Stimulated activated CD4-positive, alpha-beta T cell treated with anti-CD3 and anti-CD28 coated beads, Interleukin-4, amount 100 ng/mL, for 24 hours (primary cell): ENCODE results near the gene BNIP5.

Source experiments
- DNase-seq: peaks from one replicate; pipeline ENCODE4 v3.0.0-alpha.2; 2020

The BNIP5 gene, protein sequence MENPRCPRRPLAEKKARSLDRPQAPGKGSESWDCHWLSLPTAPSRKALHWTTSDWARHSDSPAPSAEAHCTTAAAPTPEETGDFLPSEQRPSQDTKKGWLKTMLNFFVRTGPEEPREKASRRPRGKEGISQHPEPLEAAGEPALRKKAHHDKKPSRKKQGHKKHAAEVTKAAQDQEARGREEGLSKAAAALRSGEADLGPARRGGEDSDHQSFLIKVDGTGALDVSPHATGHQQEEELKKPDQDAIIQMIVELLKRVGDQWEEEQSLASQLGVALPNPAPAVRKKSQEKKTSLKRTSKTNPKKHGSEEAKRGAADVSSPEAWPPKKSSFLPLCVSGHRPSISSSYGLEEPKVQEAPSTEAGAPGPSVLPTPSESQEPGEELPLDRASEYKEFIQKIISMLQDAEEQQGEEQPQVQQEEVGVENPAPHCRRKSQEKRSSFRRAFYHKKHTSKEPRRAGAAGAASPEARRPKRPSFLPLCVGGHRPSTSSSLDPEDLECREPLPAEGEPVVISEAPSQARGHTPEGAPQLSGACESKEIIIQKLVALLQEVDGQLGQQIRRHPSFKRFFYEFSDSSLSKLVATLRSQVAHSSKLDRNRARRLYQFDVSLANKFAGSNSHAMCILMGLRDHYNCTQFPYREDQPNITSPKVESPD

DNA sequence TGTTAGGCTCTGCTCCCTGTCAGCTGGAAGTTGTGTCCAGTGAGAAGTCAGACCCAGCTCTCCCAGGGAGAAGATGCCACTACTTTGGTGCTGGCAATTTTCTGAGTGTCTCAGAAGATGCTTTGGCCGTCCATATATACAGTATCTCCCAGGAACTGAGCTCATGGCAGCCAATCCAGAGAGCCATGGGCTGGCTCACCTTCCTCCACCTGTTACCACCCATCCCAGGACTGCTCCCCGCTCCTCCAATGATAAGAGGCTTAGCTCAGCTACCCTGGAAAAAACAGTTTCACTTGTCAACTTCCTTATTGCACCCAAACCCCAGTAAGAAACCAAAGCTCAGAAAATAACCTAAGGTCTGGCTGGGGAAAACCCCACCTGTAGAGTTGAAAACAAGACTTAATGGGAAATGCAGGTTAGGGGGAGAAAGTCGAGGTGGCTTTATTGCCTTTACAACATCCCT is at the start of gene BNIP5:
BNIP5 (minus strand) TSS at position 110 of the 463 bp plus-strand sequence. CDS start 6,198 bp downstream, outside the sequence.
- no peak for DNase-seq

DNA sequence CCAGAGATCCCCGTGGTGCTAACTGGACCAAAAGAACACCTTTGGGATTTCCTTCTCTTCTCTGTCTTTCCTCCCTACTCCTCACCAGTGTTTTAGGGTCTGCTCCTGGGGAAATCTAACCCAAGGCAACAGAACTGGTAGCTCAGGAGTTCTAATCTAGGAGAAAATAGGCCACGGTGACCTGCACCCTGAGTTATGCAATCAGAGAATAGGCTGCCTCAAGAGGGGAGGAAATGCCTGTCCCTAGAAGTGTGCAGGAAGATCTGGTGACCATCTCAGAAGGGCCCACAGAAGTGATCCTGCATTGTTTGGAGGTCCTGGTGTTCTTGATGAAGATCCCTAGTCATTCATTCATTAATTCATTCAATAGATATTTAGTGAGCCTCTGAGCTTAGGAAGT is 47.4 kb upstream of the BNIP5 start:
- no peak for DNase-seq

DNA sequence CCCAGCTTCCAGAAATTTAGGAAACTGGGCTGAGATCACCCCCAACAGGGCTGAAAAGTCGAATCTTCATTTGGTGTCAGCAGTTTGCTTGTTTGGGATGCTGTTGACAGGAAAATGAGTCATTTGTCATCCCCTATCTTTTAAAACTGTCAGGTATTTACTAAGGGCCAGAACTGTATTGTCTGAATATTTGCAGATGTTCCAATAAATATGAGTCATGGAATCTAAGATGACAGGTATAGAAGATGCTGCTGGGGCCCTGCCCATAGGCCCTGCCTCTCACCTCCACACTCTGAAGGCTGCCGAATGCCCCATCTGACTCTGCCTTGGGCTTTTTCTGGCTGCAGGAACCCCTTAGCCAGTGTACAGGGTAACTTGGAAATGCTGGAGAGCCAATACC is 46.9 kb upstream of the BNIP5 start:
- no peak for DNase-seq

DNA sequence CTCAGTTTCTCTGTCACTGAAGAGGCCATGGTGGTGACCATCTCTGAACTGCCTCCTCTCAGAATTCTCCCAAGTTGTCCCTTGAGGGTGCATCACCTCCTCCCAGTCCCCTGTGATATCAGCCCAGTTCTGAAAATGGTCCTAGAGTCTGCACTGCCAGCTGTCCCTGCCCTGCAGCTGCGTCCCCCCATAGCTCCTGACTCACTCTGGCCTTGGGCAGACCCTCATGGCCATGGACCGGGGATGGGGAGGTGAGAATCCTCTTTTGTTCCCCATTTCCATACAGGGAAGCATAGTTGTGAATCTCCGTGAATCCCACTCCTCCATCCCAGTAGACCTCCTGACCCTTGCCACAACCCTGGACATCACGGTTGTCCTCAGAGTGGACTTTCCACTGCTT is 46.3 kb upstream of the BNIP5 start:
- no peak for DNase-seq

DNA sequence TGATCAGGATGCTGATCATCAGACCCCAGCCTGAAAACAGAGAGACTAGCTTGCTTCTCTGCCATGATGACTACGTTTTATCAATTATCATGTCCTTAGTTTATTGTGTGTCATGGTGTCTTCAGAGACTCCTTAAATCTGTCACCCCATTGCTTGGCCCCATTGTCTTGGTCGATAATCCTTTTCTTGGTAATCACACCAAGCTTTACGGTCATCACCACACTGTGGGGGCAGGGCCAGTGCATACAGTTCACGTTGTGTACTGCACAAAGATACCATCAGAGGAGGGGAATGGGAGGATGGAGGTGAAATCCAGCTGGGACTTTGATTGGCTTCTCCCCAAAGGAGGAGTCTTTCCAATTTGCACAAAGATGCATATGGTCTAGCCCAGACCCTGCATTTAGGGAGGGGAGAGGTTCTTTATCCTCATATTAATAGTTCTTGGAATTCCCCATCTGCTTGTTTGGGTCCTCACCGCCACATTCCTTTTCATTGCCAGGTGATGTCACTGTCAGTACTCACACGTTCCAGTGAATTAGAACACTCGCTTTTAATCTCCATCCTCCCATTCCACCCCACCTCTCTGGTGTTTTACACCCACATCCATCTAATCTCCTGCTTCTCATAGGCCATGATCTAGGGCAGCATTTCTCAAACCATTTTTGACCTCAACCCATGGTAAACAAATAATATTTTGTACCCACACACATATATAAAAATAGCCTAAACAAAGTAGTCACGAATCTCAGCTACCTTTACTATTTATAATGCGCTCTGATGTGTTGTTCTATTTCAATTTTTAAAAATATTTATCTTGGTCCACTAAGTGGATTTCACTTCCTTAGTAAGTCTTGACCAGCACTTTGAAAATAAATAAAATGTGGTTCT is 45.1 kb upstream of the BNIP5 start:
- no peak for DNase-seq

DNA sequence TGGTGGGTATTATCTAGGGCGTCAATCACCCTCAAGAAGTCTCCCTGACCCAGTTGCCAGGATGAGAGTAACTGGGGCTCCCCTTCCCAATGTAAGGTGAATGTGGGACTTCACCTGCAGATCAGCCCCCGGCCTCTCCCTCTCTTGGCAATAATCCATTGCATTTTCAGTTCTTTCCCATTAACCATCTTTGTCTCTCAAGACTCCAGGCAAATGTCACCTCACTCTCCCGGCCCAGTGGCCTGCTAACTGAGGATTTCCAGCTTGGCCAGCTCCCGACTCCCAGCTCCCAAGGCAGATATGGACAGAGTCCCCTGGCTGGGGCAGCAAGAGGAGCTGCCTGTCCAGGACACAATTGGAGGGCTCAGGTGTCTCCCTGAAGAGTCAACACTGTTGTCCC is 43.5 kb upstream of the BNIP5 start:
- DNase-seq: no peak

DNA sequence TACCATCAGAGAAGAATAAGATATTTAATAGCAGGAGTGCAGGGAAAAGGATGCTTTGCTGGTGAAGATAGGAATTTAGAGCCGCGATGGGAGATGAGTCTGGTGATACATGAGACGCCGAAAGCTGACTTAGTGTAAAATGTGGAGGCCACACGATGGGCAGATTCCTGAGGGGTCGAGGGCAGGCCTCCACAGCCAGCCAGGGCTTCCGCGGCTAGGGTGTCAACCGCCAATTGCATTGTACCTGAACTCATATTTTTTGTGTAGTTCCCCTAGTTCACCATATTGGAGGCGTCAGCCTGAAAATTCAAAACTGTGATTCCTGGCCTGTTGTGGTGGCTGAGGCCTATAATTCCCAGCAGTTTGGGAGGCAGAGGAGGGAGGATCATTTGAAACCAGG is 42.2 kb upstream of the BNIP5 start:
- no peak for DNase-seq

DNA sequence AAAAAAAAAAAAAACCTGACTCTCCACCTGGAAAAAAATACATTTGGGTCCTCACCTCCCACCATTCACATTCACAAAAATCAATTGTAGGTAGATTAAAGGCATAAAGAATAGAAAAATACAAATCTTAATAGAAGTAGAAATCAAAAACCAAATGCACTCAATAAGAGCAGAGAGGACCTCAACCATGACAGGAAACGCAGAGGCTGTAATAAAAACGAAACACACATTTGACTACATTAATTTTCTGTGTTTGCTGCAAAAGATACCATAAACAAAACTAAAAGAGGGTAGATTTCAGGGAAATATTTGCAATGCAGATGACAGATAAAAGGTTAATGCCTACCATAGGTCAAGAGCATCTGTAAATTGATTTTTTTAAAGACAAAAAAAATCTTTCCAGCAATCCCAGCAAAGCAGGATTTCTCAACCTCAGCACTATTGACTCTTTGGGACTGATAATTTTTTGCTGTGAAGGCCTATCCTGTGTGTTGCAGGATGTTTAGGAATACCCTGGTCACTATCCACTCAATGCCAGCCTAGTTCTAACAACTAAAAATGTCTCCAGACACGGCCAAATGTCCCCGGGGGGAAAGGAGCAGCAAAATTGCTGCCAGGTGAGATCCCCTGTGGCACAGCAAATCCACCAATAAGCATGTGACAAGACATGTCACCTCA is 41.7 kb upstream of the BNIP5 start:
- DNase-seq: no peak

DNA sequence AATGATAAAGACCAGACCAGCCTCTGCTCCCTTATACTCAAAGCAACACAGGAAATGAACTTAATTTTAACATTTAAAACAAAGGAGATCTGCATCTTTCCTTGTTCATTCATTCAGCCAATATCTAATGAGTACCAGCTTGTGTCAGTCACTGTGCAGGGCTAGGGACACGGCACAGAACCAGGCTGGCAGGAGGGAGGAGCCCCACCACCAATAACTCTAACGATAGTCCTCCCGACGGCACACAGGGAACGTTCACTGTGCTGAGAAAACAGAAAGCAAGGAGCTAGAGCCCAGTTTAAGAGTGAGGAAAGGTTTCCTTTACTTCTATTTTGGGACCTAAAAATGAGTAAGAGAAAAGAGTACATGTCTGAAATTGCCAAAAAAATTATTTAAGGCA is 40.9 kb upstream of the BNIP5 start:
- no peak for DNase-seq

DNA sequence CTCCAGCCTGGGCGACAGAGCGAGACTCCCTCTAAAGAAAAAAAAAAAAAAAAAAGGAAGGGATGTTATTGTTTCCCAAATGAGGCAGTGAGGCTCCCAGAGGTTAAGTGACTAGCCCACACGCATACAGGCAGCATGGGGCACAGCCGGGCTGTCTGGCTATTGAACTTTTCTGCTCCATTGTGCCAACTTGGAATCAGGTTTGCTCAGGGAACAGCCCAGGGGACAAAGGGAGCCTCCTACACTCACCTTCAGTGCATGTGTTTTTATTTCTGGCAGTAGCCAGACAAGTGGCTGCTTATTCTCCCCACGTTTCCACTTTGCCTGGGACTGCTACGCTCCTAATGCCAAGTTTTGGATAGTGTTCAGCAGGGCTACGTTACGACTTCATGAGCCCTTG is 40.1 kb upstream of the BNIP5 start:
- DNase-seq: no peak

DNA sequence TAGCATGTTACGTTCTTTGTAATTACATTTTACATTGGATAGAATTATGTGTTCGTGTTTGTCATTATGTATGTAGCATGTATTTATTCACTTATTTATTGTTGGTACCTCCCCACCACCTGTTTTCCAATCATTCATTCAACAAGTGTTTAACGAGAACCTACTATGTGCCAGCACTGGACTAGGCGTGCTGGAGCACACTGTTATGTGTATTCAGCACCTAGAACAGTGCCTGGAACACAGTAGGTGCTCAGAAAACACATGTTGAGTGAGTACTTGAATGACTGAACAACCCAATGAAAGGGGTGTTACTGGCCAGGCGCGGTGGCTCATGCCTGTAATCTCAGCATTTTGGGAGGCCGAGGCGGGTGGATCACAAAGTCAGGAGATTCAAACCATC is 39.5 kb upstream of the BNIP5 start:
- DNase-seq: no peak

DNA sequence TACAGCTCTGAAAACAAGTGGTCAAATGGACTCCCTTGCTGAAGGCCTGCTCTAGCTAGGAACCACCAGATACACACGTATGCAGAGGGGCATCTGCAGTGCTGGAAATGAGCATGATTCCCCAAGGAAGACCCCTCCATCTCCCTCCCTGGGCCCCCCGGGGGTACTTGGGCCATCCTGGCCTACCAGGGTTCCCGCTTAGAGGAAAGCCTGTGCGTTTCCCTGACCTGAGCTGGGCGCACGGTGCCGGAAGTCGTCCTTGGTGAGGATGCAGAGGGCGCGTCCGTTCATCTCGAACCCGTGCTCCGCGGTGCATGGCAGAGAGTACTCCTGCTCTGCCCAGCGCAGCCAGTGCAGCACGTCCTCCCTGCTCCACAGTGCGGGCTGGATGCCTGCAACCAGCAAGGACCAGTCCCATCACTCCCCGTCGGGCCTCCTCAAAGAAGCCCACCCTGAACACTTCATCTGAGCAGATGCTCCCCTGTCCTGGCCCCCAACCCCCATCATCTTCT is 39.0 kb upstream of the BNIP5 start:
- no peak for DNase-seq

DNA sequence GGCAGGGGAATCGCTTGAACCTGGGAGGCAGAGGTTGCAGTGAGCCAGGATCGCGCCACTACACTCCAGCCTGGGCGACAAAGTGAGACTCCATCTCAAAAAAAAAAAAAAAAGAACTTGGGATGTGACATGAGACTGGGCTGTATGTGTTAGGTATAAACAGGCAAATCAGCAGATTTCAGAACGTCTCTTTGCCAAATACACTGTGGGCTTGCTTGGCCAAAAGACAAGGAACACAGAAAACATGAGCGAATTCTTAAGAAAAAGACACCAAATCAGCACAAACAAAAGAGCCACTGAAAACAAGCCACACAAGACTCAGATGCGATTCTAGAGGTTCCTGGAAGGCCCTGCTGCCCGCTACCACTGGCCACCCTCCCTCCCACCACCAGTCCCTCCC is 38.3 kb upstream of the BNIP5 start:
- DNase-seq: no peak

DNA sequence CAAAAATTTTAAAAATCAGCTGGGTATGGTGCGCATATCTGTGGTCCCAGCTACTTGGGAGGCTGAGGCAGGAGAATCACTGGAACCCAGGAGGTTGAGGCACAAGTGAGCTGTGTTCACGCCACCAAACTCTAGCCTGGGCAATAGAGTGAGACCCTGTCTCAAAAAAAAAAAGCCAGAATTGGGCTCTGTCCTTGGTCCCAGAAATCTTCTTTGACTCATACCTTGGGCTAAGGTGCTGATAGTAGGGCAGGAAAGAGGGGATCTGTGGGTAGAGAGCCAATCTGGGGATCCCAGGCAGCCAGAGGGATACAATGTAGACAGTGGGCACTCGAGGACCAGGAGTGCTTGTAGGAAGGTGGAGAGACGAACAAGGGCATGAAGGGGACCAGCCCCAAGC is 37.5 kb upstream of the BNIP5 start:
- DNase-seq: no peak

DNA sequence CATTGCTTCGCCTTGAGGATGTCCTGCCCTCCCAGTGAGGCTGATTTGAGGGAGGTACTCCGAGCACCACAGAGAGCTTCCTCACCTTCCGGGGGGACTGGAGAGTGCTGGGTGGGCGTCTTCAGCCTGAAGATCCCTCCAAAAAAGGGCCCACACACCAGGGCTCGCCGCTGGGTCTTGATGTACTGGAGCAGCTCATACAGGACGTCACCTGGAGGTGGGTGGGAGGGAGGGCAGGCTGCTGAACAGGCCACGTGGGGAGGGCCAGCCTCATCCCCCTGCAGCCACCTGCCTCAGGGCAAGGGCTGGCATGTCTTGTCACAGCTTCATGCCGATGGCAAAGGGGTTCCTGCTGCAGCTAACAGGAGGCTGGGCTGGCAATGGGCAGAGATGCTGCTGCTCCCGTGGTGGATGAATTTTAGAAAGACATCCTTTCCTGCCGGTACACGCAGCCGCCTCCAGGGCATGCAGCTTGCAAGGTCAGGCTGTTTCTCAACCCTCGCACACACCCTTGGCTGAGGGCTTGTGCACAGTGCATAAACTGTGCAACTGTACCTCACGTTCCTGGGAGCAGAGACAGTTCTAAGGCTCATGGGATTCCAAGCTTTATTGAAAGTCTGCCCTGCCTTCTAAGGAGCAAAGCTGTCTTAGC is 36.8 kb upstream of the BNIP5 start:
- DNase-seq: no peak

DNA sequence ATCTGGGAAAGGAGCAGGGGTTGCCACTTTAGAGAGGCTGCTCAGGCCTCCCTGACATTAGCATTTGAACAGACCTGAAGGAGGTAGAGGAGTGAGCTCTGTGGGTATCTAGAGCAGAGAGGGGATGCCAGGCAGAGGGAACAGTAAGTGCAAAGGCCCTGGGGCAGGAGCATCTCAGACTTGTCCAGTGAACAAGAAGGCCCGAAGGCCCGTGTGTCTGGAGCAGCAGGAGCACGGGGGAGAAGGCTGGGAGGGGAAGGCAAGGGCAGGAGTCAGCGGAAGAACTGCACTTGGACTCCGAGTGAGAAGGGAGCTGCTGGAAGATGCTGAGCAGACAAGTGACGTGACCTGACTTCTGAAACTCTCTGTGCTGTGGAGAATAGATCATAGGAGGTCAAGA is 35.4 kb upstream of the BNIP5 start:
- no peak for DNase-seq

DNA sequence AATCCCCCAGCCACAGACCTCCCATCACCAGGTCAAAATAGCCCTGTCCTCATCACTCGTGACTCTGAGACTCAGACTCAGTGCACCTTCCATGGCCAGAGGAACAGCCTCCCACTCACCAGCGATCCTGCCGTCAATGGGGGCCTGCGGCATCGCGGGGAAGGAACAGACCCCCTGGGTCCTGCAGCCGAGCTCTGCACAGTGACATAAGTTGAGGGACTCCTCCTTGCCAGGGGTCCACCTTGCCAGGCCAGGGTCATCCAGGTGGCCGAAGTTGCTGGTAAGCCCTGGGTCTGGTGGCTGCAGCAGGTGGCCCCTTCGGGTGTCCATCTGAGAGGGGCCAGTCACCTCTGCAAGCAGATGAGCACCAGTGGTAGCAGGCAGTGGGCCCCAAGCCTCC is 34.5 kb upstream of the BNIP5 start:
- no peak for DNase-seq

DNA sequence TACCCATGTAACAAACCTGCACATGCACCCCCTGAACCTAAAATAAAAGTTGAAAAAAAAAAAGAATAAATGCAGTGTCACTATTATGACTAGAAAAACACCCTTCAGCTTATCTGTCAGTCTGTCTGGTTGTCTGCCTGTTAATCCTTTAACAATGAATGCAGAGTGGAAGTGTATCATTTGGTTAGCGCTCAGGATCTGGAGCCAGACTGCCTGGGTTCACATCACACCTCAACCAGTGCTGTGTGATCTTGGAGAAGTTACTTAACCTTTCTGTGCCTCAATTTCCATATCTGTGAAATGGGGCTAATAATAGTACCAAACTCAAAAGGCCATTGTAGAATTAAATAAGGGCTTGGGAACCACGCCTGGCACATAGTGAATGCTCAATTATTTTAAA is 34.0 kb upstream of the BNIP5 start:
- DNase-seq: no peak

DNA sequence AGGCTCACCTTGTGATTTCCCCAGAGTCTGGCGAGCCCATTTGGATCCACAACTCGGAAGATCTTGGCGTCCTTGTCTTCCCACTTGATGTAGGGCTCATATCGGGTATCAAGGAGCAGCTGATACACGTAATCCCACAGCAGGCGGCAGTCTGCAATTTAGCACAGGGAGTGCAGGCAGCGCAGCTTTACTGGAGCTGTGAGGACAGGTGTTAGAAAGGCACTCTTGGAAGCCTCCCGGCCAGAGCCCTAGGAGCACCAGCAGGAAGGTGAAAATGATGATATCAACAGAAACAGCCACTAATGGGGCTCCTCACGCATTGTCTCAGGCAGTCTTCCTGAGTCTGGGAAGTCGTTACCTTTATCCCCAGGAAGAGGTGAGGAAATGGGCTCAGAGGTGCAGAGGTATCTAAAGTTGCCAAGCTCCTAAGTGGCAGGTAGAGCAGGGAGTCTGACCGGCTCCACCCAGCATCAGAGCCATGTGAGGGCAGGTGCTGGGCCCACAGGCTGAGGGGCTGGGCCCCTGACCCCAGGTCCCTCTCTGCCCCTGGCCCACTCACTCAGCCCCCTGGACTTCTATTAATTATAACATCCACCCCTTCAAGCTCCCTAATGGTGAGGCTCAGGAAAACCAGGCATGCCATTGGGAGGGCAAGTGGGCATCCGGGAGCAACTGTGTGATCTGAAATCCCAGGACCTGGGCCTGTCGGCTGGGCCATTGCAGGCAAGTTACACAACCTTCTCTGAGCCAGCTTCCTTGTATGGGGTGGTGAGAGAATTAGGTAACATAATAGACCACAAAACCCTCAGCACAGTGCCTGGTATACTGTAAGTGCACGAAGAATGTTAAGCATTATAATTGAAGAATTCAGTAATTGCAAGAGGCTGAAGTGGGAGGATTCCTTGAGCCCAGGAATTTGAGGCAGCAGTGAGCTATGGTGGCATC is 32.5 kb upstream of the BNIP5 start:
- no peak for DNase-seq

DNA sequence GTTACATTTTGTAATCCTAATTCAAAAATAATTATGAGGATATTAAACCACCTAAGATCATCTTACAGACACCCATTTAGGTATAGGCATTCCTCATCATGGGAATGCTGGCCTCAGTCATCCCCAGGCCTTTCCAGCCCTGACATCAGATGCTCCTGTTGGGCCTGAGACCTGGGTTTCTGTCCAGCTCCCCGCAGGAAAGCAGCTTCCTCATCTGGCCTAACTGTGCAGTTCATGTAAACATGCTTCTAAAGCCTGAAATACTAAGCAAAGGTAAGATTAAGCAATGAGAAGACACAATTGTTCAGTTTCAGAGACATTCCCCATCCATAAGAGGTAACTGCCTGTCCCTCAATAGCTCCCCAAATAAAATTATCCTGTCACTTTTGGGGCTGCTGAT is 31.7 kb upstream of the BNIP5 start:
- no peak for DNase-seq

DNA sequence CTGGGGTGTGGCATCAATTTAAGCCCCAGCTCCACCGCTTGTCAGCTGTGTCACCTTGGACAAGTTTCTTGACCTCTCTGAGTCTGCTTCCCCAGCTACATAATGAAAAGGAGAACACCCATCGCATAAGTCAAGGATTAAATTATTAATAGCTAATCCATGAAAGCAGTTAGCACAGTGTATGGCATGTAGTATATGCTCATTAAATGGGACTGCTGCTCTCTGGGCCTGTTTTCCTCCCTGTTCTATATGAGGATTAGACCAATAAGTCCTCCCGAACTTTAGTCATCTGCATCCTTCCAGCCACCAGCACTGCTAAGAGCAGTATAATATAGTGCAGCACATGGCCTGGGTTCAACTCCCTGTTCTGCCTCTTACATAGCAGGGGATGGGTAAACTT is 31.1 kb upstream of the BNIP5 start:
- no peak for DNase-seq
